Neural cell (in vitro differentiated cells): ENCODE measurements around the gene TVP23C. TPM values are rescaled to one million over a fixed set of nuclear protein-coding genes. Genes with fewer than 3 reads are reported as not detected.
A peak's percentile ranks its signal among the peaks of the same experiment; 100 is the strongest.

ENCODE experiments used
- H2AFZ ChIP-seq: fragments of 200-600, 300-800 bp; sonication (generic), shearing (Covaris generic); 2 replicates; pipeline ENCODE4 v1.6.0; 2014; ENCODE audit warnings: low read depth, mild to moderate bottlenecking, antibody characterized with exemption, low read length, moderate library complexity
- H3F3A ChIP-seq: fragments of 200-600 bp; shearing (Covaris generic); 2 replicates; pipeline ENCODE4 v1.6.1; 2016; ENCODE audit warnings: mild to moderate bottlenecking, moderate library complexity, mixed read lengths, antibody characterized with exemption, low read length; ENCODE audit not compliant: insufficient read depth, poor library complexity, severe bottlenecking
- H3K27ac ChIP-seq: fragments of 200-600, 300-800 bp; sonication (generic), shearing (Covaris generic); 2 replicates; pipeline ENCODE4 v1.5.1; 2014; ENCODE audit warnings: mild to moderate bottlenecking, low read length, moderate library complexity
- H3K27me3 ChIP-seq: fragments of 300-800, 200-600 bp; sonication (generic), shearing (Covaris generic); 2 replicates; pipeline ENCODE4 v1.6.0; 2014; ENCODE audit warnings: mild to moderate bottlenecking, low read depth, low read length, moderate library complexity; ENCODE audit not compliant: insufficient read depth
- H3K36me3 ChIP-seq: fragments of 300-800, 200-600 bp; sonication (generic), shearing (Covaris generic); 2 replicates; pipeline ENCODE4 v1.5.1; 2014; ENCODE audit warnings: mild to moderate bottlenecking, antibody characterized with exemption, low read length, moderate library complexity; ENCODE audit not compliant: insufficient read depth
- H3K4me2 ChIP-seq: fragments of 300-800, 200-600 bp; sonication (generic), shearing (Covaris generic); 2 replicates; pipeline ENCODE4 v1.6.0; 2014; ENCODE audit warnings: mild to moderate bottlenecking, low read length
- H3K4me3 ChIP-seq: fragments of 300-800, 200-600 bp; sonication (generic), shearing (Covaris generic); 2 replicates; pipeline ENCODE4 v1.5.1; 2014; ENCODE audit warnings: mild to moderate bottlenecking, low read length, moderate library complexity
- H3K79me2 ChIP-seq: fragments of 200-600 bp; shearing (Covaris generic); replicated peaks from 2 replicates; pipeline ENCODE4 v1.6.0; 2014; ENCODE audit warnings: mild to moderate bottlenecking, low read length, moderate library complexity; ENCODE audit not compliant: insufficient read depth
- H3K9ac ChIP-seq: fragments of 300-800, 200-600 bp; sonication (generic), shearing (Covaris generic); 2 replicates; pipeline ENCODE4 v1.6.1; 2016; ENCODE audit warnings: mild to moderate bottlenecking, low read length, mixed read lengths
- H3K9me2 ChIP-seq: fragments of 200-600 bp; shearing (Covaris generic); 2 replicates; pipeline ENCODE4 v1.6.1; 2016; ENCODE audit warnings: mild to moderate bottlenecking, low read length, mixed read lengths; ENCODE audit not compliant: insufficient read depth
- H3K9me3 ChIP-seq: fragments of 200-600, 300-800 bp; sonication (generic), shearing (Covaris generic); 2 replicates; pipeline ENCODE4 v1.6.1; 2016; ENCODE audit warnings: mild to moderate bottlenecking, mixed run types, low read length, moderate library complexity, mixed read lengths
- H4K20me1 ChIP-seq: fragments of 200-600 bp; shearing (Covaris generic); 2 replicates; pipeline ENCODE4 v1.6.1; 2016; ENCODE audit warnings: mild to moderate bottlenecking, mixed run types; ENCODE audit not compliant: insufficient read depth
- EP300 ChIP-seq: fragments of 450-650 bp; conservative IDR thresholded peaks from 2 replicates; pipeline ENCODE4 v1.6.1; 2014; ENCODE audit warnings: antibody characterized with exemption, mild to moderate bottlenecking, moderate library complexity; ENCODE audit not compliant: poor library complexity, severe bottlenecking
- EZH2 ChIP-seq: fragments of 200-600, 300-800 bp; shearing (Covaris generic), sonication (generic); IDR thresholded peaks from 2 replicates; pipeline ENCODE4 v1.6.1; 2014; ENCODE audit warnings: antibody characterized with exemption, low read length, borderline replicate concordance, mild to moderate bottlenecking; ENCODE audit not compliant: insufficient read depth, poor library complexity, severe bottlenecking
- POLR2AphosphoS5 ChIP-seq: IDR thresholded peaks from 2 replicates; pipeline ENCODE4 v1.6.1; 2012
- RAD21 ChIP-seq: fragments of 450-650 bp; conservative IDR thresholded peaks from 2 replicates; pipeline ENCODE4 v1.6.1; 2014; ENCODE audit warnings: antibody characterized with exemption, mild to moderate bottlenecking, moderate library complexity
- TAF1 ChIP-seq: IDR thresholded peaks from 2 replicates; pipeline ENCODE4 v1.6.1; 2012; ENCODE audit warnings: low read depth
- polyA plus RNA-seq: library from polyadenylated mRNA; depleted of rRNA; stranded (reverse); fragments of >200 nt; gene quantifications from 2 replicates; pipeline ENCODE4 v1.2.3, GENCODE V29; 2014
- TF ChIP-seq, protein P1 (sequence below): IDR thresholded peaks from 2 replicates; pipeline ENCODE4 v1.6.1; 2012; ENCODE audit warnings: borderline replicate concordance
- TF ChIP-seq, protein P2 (sequence below): fragments of 450-650 bp; IDR thresholded peaks from 2 replicates; pipeline ENCODE4 v1.5.1; 2014; ENCODE audit warnings: antibody characterized with exemption, mild to moderate bottlenecking, moderate library complexity; ENCODE audit not compliant: poor library complexity, severe bottlenecking

TVP23C gene
- polyA plus RNA-seq, 1 donor from 2014 or later = 8.9 TPM

DNA sequence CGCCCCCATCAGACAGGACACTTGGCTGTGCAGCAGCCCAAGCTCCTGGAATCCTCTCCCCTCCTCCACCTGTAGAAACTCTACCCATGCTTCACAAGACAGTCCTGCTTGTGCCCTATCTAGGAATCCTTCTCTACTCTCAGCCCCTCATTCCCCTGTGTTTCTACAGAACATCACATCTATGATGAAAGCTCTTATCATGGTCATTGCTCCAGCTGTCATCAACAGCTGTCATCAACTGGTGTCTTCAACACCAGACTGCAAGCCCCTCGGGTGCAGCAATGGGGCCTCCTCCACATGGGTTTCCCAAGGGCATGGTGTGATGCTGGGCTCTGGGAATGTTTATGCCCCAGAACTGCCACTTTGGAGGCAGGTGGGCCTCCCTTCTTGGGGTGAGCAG is 74.7 kb downstream of the TVP23C start:
- H3K27ac ChIP-seq = no peak overlapping the region
- no peaks in the 10 kb centered on the region for H3K79me2 ChIP-seq
- no peak overlapping the region for H3K4me2 ChIP-seq
- no peak overlapping the region for H3K9ac ChIP-seq
- H3K36me3 ChIP-seq = no peaks in the 10 kb centered on the region
- H4K20me1 ChIP-seq = no peaks in the 10 kb centered on the region
- no peaks in the 10 kb centered on the region for H3K9me2 ChIP-seq
- TF ChIP-seq POLR2AphosphoS5 (no peak), RAD21 (no peak), EZH2 (no peak), TAF1 (no peak)
- TF ChIP-seq, protein P1, sequence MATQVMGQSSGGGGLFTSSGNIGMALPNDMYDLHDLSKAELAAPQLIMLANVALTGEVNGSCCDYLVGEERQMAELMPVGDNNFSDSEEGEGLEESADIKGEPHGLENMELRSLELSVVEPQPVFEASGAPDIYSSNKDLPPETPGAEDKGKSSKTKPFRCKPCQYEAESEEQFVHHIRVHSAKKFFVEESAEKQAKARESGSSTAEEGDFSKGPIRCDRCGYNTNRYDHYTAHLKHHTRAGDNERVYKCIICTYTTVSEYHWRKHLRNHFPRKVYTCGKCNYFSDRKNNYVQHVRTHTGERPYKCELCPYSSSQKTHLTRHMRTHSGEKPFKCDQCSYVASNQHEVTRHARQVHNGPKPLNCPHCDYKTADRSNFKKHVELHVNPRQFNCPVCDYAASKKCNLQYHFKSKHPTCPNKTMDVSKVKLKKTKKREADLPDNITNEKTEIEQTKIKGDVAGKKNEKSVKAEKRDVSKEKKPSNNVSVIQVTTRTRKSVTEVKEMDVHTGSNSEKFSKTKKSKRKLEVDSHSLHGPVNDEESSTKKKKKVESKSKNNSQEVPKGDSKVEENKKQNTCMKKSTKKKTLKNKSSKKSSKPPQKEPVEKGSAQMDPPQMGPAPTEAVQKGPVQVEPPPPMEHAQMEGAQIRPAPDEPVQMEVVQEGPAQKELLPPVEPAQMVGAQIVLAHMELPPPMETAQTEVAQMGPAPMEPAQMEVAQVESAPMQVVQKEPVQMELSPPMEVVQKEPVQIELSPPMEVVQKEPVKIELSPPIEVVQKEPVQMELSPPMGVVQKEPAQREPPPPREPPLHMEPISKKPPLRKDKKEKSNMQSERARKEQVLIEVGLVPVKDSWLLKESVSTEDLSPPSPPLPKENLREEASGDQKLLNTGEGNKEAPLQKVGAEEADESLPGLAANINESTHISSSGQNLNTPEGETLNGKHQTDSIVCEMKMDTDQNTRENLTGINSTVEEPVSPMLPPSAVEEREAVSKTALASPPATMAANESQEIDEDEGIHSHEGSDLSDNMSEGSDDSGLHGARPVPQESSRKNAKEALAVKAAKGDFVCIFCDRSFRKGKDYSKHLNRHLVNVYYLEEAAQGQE = no peak
- TF ChIP-seq, protein P2, sequence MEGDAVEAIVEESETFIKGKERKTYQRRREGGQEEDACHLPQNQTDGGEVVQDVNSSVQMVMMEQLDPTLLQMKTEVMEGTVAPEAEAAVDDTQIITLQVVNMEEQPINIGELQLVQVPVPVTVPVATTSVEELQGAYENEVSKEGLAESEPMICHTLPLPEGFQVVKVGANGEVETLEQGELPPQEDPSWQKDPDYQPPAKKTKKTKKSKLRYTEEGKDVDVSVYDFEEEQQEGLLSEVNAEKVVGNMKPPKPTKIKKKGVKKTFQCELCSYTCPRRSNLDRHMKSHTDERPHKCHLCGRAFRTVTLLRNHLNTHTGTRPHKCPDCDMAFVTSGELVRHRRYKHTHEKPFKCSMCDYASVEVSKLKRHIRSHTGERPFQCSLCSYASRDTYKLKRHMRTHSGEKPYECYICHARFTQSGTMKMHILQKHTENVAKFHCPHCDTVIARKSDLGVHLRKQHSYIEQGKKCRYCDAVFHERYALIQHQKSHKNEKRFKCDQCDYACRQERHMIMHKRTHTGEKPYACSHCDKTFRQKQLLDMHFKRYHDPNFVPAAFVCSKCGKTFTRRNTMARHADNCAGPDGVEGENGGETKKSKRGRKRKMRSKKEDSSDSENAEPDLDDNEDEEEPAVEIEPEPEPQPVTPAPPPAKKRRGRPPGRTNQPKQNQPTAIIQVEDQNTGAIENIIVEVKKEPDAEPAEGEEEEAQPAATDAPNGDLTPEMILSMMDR = no peak
- H2AFZ ChIP-seq = no peak overlapping the region
- H3K27me3 ChIP-seq = no peaks in the 10 kb centered on the region
- no peaks in the 10 kb centered on the region for H3F3A ChIP-seq
- no peaks in the 10 kb centered on the region for H3K9me3 ChIP-seq
- H3K4me3 ChIP-seq = no peak overlapping the region

DNA sequence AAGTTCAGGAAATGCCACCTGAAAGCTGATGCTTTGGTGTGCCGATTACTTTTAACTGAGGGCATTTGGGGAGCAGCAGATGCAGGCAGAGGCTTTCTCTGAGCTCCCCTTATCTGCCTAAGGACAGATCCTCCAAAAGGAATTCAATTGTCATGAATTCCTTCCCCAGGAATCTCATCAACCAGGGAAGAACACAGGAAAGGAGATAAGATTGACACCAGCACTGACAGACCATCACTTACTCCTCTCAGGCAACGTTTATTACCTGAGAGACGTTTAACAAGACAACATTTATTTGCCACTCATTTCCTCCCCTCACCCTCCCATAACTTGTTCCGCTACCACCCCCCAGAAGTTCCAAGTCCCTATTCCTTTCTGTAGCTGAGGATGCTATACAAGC is 78.2 kb downstream of the TVP23C start:
- Histone ChIP-seq H3K4me3 (peak overlapping the region; percentile 18), H3K4me2 (no peak overlapping the region), H3K36me3 (no peaks in the 10 kb centered on the region), H3K27me3 (no peaks in the 10 kb centered on the region), H3K27ac (peak overlapping the region; percentile 53), H2AFZ (no peak overlapping the region), H4K20me1 (no peaks in the 10 kb centered on the region), H3K9ac (no peak overlapping the region), H3K9me3 (no peaks in the 10 kb centered on the region), H3K79me2 (no peaks in the 10 kb centered on the region), H3F3A (no peaks in the 10 kb centered on the region), H3K9me2 (no peaks in the 10 kb centered on the region)
- TF ChIP-seq EP300 (peak; percentile 84), TAF1 (no peak), EZH2 (no peak), POLR2AphosphoS5 (peak; percentile 65)
- TF ChIP-seq, protein P1 = peak; percentile 98
